ENCODE measurements around the gene ENG.

DNA sequence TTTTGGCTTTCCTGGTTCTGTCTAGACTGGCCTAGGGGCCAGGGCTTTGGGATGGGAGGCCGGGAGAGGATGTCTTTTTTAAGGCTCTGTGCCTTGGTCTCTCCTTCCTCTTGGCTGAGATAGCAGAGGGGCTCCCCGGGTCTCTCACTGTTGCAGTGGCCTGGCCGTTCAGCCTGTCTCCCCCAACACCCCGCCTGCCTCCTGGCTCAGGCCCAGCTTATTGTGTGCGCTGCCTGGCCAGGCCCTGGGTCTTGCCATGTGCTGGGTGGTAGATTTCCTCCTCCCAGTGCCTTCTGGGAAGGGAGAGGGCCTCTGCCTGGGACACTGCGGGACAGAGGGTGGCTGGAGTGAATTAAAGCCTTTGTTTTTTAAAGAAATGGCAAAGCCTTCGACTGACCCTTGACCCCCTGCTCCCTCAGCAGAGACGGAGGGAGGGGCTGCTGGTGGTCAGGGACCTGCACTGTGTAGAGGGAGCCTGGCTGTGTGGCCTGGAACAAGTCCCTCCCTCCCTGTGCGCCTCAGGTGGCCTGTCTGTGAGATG lies 40.7 kb downstream of the ENG start:
- TF ChIP-seq, protein P1, sequence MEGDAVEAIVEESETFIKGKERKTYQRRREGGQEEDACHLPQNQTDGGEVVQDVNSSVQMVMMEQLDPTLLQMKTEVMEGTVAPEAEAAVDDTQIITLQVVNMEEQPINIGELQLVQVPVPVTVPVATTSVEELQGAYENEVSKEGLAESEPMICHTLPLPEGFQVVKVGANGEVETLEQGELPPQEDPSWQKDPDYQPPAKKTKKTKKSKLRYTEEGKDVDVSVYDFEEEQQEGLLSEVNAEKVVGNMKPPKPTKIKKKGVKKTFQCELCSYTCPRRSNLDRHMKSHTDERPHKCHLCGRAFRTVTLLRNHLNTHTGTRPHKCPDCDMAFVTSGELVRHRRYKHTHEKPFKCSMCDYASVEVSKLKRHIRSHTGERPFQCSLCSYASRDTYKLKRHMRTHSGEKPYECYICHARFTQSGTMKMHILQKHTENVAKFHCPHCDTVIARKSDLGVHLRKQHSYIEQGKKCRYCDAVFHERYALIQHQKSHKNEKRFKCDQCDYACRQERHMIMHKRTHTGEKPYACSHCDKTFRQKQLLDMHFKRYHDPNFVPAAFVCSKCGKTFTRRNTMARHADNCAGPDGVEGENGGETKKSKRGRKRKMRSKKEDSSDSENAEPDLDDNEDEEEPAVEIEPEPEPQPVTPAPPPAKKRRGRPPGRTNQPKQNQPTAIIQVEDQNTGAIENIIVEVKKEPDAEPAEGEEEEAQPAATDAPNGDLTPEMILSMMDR (IDR thresholded peaks at IDR 0.05): no peak
- TF ChIP-seq POLR2A (IDR thresholded peaks at IDR 0.05): no peak
- TF ChIP-seq POLR2AphosphoS5 (IDR thresholded peaks at IDR 0.05): no peak

Measured in stomach (tissue), 4 donors.